Activated T-cell treated with anti-CD3 and anti-CD28 coated beads, Interleukin-2, amount 50 U/mL, for 24 hours (primary cell): ENCODE data around the gene SFT2D3.
A peak's percentile ranks its signal among the peaks of the same experiment; 100 is the strongest.
"Not testable (repeated sequence)": the region's sequence is repeated elsewhere in the genome, so short reads cannot be mapped to it uniquely, and the experiment has no call there.

Source experiments
- DNase-seq: peaks from one replicate; pipeline ENCODE4 v3.0.0-alpha.2; 2020
- H3K27ac Mint-ChIP-seq: 2 replicates; pipeline ENCODE4 v1.8.0; 2020; ENCODE audit warnings: mild to moderate bottlenecking, mixed read lengths
- H3K27me3 Mint-ChIP-seq: 2 replicates; pipeline ENCODE4 v1.8.0; 2020; ENCODE audit warnings: mixed read lengths
- H3K36me3 Mint-ChIP-seq: 2 replicates; pipeline ENCODE4 v1.8.0; 2020; ENCODE audit warnings: low read depth, mixed read lengths
- H3K4me1 Mint-ChIP-seq: 2 replicates; pipeline ENCODE4 v1.8.0; 2020; ENCODE audit warnings: low read depth, mixed read lengths
- H3K4me3 Mint-ChIP-seq: 2 replicates; pipeline ENCODE4 v1.8.0; 2020; ENCODE audit warnings: mild to moderate bottlenecking, moderate library complexity, mixed read lengths
- H3K9me3 Mint-ChIP-seq: 2 replicates; pipeline ENCODE4 v1.8.0; 2020; ENCODE audit warnings: mixed read lengths

The SFT2D3 gene

GRCh38 chr2:127733113-127733815 lies 32.0 kb downstream of the SFT2D3 start:
- DNase-seq, result no peak
- Mint-ChIP-seq H3K36me3 (peaks cover 64% of the 10 kb centered on the region), H3K4me3 (no peak overlapping the region), H3K9me3 (no peaks in the 10 kb centered on the region), H3K27ac (no peak overlapping the region), H3K27me3 (no peaks in the 10 kb centered on the region), H3K4me1 (peaks cover 10% of the 10 kb centered on the region)

DNA sequence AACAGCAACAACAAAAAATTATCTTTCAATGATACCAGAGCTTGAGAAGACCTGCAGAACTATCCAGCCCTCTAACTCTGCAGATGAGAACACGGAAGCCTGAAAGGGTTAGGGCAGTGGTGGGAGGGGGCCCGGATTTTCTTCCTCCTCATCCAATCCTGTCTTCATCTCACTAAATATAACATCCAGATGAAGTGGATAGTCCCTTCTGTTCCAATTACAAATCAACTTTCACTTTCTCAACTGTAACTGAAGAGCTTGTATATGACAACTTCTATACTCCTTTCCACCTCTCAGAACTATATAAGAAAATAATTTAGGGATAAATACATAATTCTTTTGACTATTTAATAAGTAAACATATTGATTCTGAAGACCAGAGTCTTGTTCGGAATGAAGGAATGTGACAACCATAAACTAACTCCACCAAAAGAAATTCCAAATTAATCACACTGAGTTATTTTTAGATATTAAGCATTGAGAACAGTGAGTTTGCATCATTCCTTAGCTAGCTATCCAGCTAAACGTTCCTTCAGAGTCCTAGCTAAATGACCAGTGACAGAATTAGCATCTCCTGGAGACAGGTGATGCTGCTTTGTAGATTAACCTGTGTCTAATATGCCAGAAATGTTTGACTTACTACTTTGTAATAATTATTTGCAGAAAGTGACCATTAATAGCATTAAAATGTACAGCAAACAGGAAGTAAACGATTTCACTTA lies 32.7 kb downstream of the SFT2D3 start:
- no peak for DNase-seq
- H3K27me3 Mint-ChIP-seq, result no peaks in the 10 kb centered on the region
- H3K27ac Mint-ChIP-seq, result no peak overlapping the region
- H3K4me1 Mint-ChIP-seq, result peaks cover 18% of the 10 kb centered on the region
- H3K4me3 Mint-ChIP-seq, result no peak overlapping the region
- no peaks in the 10 kb centered on the region for H3K9me3 Mint-ChIP-seq
- H3K36me3 Mint-ChIP-seq, result peaks cover 69% of the 10 kb centered on the region

DNA sequence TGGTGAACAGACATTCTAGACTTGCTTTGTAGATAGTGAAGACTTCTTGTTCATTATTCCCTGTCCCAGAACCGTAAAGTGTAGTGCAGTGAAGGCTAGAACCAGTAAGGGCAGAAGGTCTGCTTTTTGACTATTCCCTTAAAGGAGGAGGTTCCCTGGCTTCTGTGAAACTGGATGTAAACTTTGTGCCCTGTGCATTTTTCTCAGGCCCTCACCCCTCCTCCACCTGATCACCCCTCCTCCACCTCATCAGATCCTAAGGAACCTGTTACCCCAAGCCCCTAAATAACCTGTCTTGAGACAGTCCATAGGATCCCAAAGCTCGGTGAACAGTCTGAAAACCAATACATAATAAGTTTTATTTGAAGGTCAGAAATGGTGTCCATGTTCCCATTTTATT lies 33.7 kb downstream of the SFT2D3 start:
- H3K36me3 Mint-ChIP-seq, result peaks cover 74% of the 10 kb centered on the region
- no peak overlapping the region for H3K27ac Mint-ChIP-seq
- H3K27me3 Mint-ChIP-seq, result no peaks in the 10 kb centered on the region
- DNase-seq, result no peak
- H3K9me3 Mint-ChIP-seq, result no peaks in the 10 kb centered on the region
- no peak overlapping the region for H3K4me3 Mint-ChIP-seq
- H3K4me1 Mint-ChIP-seq, result peaks cover 28% of the 10 kb centered on the region

GRCh38 chr2:127735537-127736399 lies 34.5 kb downstream of the SFT2D3 start:
- H3K27ac Mint-ChIP-seq, result no peak overlapping the region
- no peaks in the 10 kb centered on the region for H3K9me3 Mint-ChIP-seq
- peaks cover 77% of the 10 kb centered on the region for H3K36me3 Mint-ChIP-seq
- no peak overlapping the region for H3K4me3 Mint-ChIP-seq
- H3K4me1 Mint-ChIP-seq, result peaks cover 30% of the 10 kb centered on the region
- H3K27me3 Mint-ChIP-seq, result no peaks in the 10 kb centered on the region
- no peak for DNase-seq

DNA sequence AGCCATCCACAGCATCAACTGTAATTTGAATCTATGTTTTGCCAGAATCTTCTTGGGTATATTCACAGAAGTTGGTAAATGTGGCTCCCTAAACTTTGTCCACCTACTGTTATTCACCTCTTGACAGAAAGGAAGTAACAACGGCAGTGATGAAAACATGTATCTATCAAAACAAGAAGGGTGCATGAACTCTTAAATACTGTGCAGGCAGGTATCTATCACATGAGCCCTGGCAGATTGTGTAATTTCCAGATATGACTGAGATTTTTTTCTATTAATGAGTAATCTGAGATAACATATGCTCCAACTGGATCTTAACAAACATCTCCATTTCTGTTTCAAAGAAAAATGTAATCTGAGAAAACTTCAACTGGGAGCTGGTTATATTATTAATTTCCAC lies 36.6 kb downstream of the SFT2D3 start:
- Mint-ChIP-seq H3K36me3 (peaks cover 85% of the 10 kb centered on the region), H3K9me3 (no peaks in the 10 kb centered on the region), H3K4me3 (no peak overlapping the region), H3K27me3 (no peaks in the 10 kb centered on the region), H3K27ac (peak overlapping the region; percentile 67), H3K4me1 (peaks cover 40% of the 10 kb centered on the region)
- DNase-seq, result no peak

GRCh38 chr2:127739800-127740199 lies 38.5 kb downstream of the SFT2D3 start:
- H3K9me3 Mint-ChIP-seq, result no peaks in the 10 kb centered on the region
- H3K4me3 Mint-ChIP-seq, result no peak overlapping the region
- no peak for DNase-seq
- peak overlapping the region; percentile 45 for H3K27ac Mint-ChIP-seq
- H3K27me3 Mint-ChIP-seq, result no peaks in the 10 kb centered on the region
- peaks cover 59% of the 10 kb centered on the region for H3K4me1 Mint-ChIP-seq
- peaks cover 94% of the 10 kb centered on the region for H3K36me3 Mint-ChIP-seq

DNA sequence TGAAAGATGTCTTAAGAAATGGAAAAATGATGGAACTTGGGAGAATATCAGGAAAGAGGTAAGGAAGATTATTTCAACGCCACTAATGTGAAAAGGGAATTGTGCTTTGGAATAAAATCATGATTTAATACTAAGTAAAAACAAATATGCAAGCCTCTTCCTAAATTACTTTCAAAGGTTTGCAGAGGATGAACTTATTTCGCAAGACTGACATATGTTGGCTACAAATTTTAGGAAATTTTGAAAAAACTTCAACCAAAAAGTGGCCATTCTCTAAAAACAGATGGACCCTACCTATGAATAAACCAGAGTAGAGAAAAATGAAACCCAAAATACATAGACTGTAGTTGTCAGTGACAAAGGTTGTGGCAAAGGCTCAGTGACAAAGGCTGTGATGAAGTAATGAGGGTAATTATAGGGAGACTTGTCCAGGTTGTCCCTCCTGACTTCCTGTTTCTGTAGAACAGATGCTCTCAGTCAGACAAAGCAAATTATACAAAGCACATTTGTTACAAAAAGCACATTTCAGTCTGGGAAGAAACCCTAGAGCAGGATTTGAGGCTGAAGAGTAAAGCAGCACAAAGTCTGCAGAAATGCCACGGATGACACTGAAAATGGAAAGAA lies 39.5 kb downstream of the SFT2D3 start:
- Mint-ChIP-seq H3K27me3 (no peaks in the 10 kb centered on the region), H3K4me3 (no peak overlapping the region), H3K36me3 (peaks cover 94% of the 10 kb centered on the region), H3K27ac (peak overlapping the region; percentile 5), H3K9me3 (no peaks in the 10 kb centered on the region), H3K4me1 (peaks cover 63% of the 10 kb centered on the region)
- no peak for DNase-seq

- H3K9me3 Mint-ChIP-seq, result no peaks in the 10 kb centered on the region
- peaks cover 92% of the 10 kb centered on the region for H3K36me3 Mint-ChIP-seq
- no peaks in the 10 kb centered on the region for H3K27me3 Mint-ChIP-seq
- H3K4me3 Mint-ChIP-seq, result no peak overlapping the region
- DNase-seq, result no peak
- H3K27ac Mint-ChIP-seq, result peak overlapping the region; percentile 70
- peaks cover 50% of the 10 kb centered on the region for H3K4me1 Mint-ChIP-seq
These were observed 42.3 kb downstream of the SFT2D3 start for GRCh38 chr2:127743477-127744026.

DNA sequence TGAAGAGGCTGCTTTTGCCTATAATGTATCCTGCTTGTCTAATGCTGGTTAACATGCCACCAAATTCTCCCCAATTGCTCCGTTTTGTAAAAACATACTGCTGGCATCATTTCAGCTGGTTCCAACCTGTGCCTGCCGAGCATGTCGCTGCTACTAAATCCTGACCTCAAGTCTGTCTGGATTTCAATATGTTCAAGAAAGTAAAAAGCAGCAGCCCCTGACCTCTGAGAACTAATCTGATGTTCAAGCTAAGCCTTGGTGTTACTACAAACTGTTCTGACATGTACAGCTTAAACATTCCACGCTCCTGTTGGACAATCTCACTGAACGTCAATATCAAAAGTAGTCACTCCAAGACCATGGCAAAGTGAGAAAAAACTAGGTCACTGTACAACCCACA lies 46.3 kb downstream of the SFT2D3 start:
- no peaks in the 10 kb centered on the region for H3K27me3 Mint-ChIP-seq
- no peak overlapping the region for H3K4me3 Mint-ChIP-seq
- H3K4me1 Mint-ChIP-seq, result peaks cover 33% of the 10 kb centered on the region
- DNase-seq, result no peak
- no peaks in the 10 kb centered on the region for H3K9me3 Mint-ChIP-seq
- peaks cover 87% of the 10 kb centered on the region for H3K36me3 Mint-ChIP-seq
- peak overlapping the region; percentile 31 for H3K27ac Mint-ChIP-seq

- not testable (repeated sequence) for H3K4me3 Mint-ChIP-seq, DNase-seq, H3K9me3 Mint-ChIP-seq, H3K27me3 Mint-ChIP-seq
- peaks cover 79% of the 10 kb centered on the region for H3K36me3 Mint-ChIP-seq
- peaks cover 22% of the 10 kb centered on the region for H3K4me1 Mint-ChIP-seq
- H3K27ac Mint-ChIP-seq, result peak overlapping the region; percentile 86
These were observed 48.2 kb downstream of the SFT2D3 start for GRCh38 chr2:127749537-127749936.

- H3K9me3 Mint-ChIP-seq, result no peaks in the 10 kb centered on the region
- H3K27ac Mint-ChIP-seq, result peak overlapping the region; percentile 23
- H3K4me3 Mint-ChIP-seq, result no peak overlapping the region
- no peak for DNase-seq
- no peaks in the 10 kb centered on the region for H3K27me3 Mint-ChIP-seq
- peaks cover 78% of the 10 kb centered on the region for H3K36me3 Mint-ChIP-seq
- H3K4me1 Mint-ChIP-seq, result peaks cover 15% of the 10 kb centered on the region
These were observed 52.1 kb downstream of the SFT2D3 start for GRCh38 chr2:127753374-127753773.

DNA sequence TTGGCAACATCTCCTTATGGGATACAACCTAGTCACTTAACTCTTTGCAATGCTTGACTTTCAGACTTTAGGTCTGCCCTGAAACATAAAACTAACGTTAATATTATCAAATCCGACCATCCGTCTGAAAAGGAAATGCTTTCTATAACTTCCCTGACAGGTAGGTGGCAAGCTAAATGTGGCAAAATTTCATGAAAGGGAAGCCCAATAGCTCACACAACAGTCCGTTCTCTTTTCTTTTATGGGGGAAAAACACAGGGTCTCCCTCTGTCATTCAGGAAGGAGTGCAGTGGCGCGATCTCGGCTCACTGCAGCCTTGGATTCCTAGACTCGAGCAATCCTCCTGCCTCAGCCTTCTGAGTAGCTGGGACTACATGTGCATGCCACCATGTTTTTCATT lies 52.9 kb downstream of the SFT2D3 start:
- Mint-ChIP-seq H3K4me1 (peaks cover 12% of the 10 kb centered on the region), H3K36me3 (peaks cover 77% of the 10 kb centered on the region), H3K27ac (no peak overlapping the region), H3K9me3 (no peaks in the 10 kb centered on the region), H3K4me3 (no peak overlapping the region), H3K27me3 (no peaks in the 10 kb centered on the region)
- DNase-seq, result no peak
